GM20000 (cell line): ENCODE results near the gene CHODL.

Experiments
- DNase-seq: peaks from one replicate; pipeline ENCODE4 v3.0.0; 2012; ENCODE audit warnings: low spot score
- CTCF ChIP-seq: IDR thresholded peaks from 2 replicates; pipeline ENCODE4 v1.5.1; 2012; ENCODE audit warnings: mild to moderate bottlenecking, control low read depth; ENCODE audit errors: extremely low read depth, missing control alignments

CHODL gene

GRCh38 chr21:18244671-18245463 is at the start of gene CHODL:
CHODL (plus strand) TSS chr21:18244833; CDS start chr21:18245224, 391 bp downstream.
- no peak for DNase-seq
- TF ChIP-seq CTCF: no peak

- DNase-seq: no peak
- no peak for TF ChIP-seq CTCF
Measured at GRCh38 chr21:18204931-18205330, 39.7 kb upstream of the CHODL start.

GRCh38 chr21:18218331-18218730 is 26.3 kb upstream of the CHODL start:
- no peak for DNase-seq

GRCh38 chr21:18220498-18220897 is 24.1 kb upstream of the CHODL start:
- DNase-seq: no peak
- TF ChIP-seq CTCF: no peak

More at GRCh38 chr21:18218331-18218730, 26.3 kb upstream of the CHODL start:
- TF ChIP-seq CTCF: no peak

GRCh38 chr21:18222346-18222745 is 22.3 kb upstream of the CHODL start:
- TF ChIP-seq CTCF: no peak
- no peak for DNase-seq

GRCh38 chr21:18228060-18228739 is 16.4 kb upstream of the CHODL start:
- TF ChIP-seq CTCF: no peak
- DNase-seq: no peak

- no peak for TF ChIP-seq CTCF
- no peak for DNase-seq
Measured at GRCh38 chr21:18235545-18235944, 9.1 kb upstream of the CHODL start.
